ENCODE data around the gene SPOCK1. TPM values are rescaled to one million over a fixed set of nuclear protein-coding genes. Genes with fewer than 3 reads are reported as not detected.

The SPOCK1 gene
- total RNA-seq, 4 donors from 2014 or later, result 1.1 to 6.4 (median 4.2) TPM; not detected in 1

- no peak for DNase-seq
- Histone ChIP-seq H3K36me3 (no peaks in the 10 kb centered on the region), H3K27me3 (no peaks in the 10 kb centered on the region), H3K4me1 (no peaks in the 10 kb centered on the region), H3K27ac (no peak overlapping the region), H3K9me3 (no peaks in the 10 kb centered on the region), H3K4me3 (no peak overlapping the region)
- TF ChIP-seq POLR2A (IDR thresholded peaks at IDR 0.05), result no peak
- no peak for TF ChIP-seq CTCF (IDR thresholded peaks at IDR 0.05)
Observed at GRCh38 chr5:137179203-137179602, 319.9 kb downstream of the SPOCK1 start.

GRCh38 chr5:137176609-137177008 is 322.5 kb downstream of the SPOCK1 start:
- H3K27me3 ChIP-seq, result no peaks in the 10 kb centered on the region
- H3K27ac ChIP-seq, result no peak overlapping the region
- no peak for DNase-seq
- no peaks in the 10 kb centered on the region for H3K4me1 ChIP-seq
- H3K36me3 ChIP-seq, result no peaks in the 10 kb centered on the region
- H3K9me3 ChIP-seq, result no peaks in the 10 kb centered on the region
- no peak for TF ChIP-seq POLR2A (IDR thresholded peaks at IDR 0.05)
- no peak for TF ChIP-seq CTCF (IDR thresholded peaks at IDR 0.05)
- H3K4me3 ChIP-seq, result no peak overlapping the region

DNA sequence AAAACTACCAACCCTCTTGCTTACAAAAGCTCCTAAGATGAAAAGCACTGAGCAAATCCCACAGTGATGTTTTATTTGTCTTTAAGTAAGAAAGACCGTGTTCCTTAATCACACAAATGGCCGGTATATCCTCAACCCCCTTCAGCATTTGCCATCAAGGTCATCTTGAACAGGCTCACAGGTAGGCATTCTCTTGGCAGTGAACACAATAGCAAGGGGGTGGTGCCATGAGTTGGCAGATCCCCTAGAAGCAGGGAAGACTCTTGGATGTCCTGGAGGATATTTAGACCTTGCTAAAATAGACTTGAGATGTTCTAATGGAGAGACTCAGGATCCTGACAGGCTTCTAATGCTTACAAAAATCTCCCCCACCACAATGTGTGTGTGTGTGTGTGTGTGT is 323.0 kb downstream of the SPOCK1 start:
- DNase-seq, result no peak
- Histone ChIP-seq H3K4me3 (no peak overlapping the region), H3K4me1 (no peaks in the 10 kb centered on the region), H3K9me3 (no peaks in the 10 kb centered on the region), H3K27ac (no peak overlapping the region), H3K27me3 (no peaks in the 10 kb centered on the region), H3K36me3 (no peaks in the 10 kb centered on the region)
- no peak for TF ChIP-seq POLR2A (IDR thresholded peaks at IDR 0.05)
- no peak for TF ChIP-seq CTCF (IDR thresholded peaks at IDR 0.05)

DNA sequence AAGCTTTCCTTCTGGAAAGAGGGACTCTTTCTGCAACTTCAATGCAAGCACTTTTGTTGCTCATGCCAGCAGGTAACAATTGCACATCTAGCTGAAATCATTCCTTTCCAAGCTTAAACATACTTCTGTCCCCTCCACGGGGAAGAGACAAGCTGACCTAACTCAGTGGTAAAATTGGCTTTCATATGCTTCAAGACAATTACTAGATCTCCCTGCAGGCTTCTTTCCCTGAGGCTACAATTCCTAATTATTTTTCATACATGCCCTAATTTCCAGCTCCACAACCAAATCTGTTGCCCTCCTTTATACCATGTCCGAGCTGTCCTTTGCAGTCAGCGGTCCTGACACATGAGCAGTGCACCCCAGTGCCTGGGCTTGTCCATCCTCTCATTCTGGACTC is 324.9 kb downstream of the SPOCK1 start:
- Histone ChIP-seq H3K4me3 (no peak overlapping the region), H3K9me3 (no peaks in the 10 kb centered on the region), H3K27me3 (no peaks in the 10 kb centered on the region), H3K36me3 (no peaks in the 10 kb centered on the region), H3K27ac (no peak overlapping the region), H3K4me1 (no peaks in the 10 kb centered on the region)
- TF ChIP-seq POLR2A (IDR thresholded peaks at IDR 0.05) (no peak), CTCF (IDR thresholded peaks at IDR 0.05) (no peak)
- DNase-seq, result no peak

GRCh38 chr5:137172258-137172657 is 326.9 kb downstream of the SPOCK1 start:
- Histone ChIP-seq H3K36me3 (no peaks in the 10 kb centered on the region), H3K27ac (no peak overlapping the region), H3K4me3 (no peak overlapping the region), H3K27me3 (no peaks in the 10 kb centered on the region), H3K4me1 (no peaks in the 10 kb centered on the region), H3K9me3 (no peaks in the 10 kb centered on the region)
- TF ChIP-seq POLR2A (IDR thresholded peaks at IDR 0.05) (no peak), CTCF (IDR thresholded peaks at IDR 0.05) (no peak)
- DNase-seq, result no peak

- Histone ChIP-seq H3K4me1 (no peaks in the 10 kb centered on the region), H3K9me3 (no peaks in the 10 kb centered on the region), H3K36me3 (no peaks in the 10 kb centered on the region), H3K4me3 (no peak overlapping the region), H3K27me3 (no peaks in the 10 kb centered on the region), H3K27ac (no peak overlapping the region)
- no peak for TF ChIP-seq POLR2A (IDR thresholded peaks at IDR 0.05)
- no peak for TF ChIP-seq CTCF (IDR thresholded peaks at IDR 0.05)
- DNase-seq, result no peak
Observed at GRCh38 chr5:137167187-137167586, 331.9 kb downstream of the SPOCK1 start.

Data from Peyer's patch (tissue), 4 donors.